ENCODE data around the gene DRC7.
"Not testable (repeated sequence)": the region's sequence is repeated elsewhere in the genome, so short reads cannot be mapped to it uniquely, and the experiment has no call there.

The DRC7 gene

GRCh38 chr16:57734308-57734924 is 39.8 kb downstream of the DRC7 start:
- in situ Hi-C loops (cut with HindIII; ENCODE audit: low sequenced_read_pairs): no loop called here

- in situ Hi-C loops (cut with HindIII; ENCODE audit: low sequenced_read_pairs): no loop called here
Observed at GRCh38 chr16:57734925-57735754, 40.5 kb downstream of the DRC7 start.

DNA sequence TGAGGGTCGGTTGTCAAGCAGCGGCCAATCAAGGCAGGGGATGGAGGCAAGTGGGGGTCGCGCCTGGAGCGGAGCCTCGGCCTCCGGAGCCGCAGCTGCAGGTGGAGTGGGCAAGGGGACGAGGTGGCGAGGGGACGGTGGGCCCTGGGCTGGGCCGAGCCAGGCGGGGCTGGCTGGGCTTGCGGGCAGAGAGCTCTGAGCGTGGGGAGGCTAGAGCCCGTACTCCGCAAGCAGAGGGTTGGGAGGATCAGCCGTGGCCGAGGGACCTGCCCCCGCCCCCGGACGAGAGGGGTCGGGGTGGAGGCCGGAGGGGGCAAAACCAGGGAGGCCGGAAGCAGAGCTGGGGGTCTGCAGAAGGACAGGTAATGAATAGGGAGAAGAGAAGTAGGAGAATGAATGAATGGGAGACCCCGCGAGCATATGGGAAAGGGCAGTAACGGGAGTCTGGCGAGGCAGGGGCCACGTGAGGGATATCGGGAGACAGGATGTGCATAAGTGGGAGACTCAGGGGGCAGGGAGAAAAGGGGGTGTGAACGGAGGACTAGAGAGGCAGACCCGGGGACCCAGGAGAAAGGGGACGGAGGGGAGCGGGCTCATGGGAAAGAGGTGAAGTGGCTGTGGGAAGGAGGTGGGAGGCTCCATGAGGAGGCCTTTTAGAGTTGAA is 41.3 kb downstream of the DRC7 start, which contains the start of gene KATNB1:
KATNB1 (plus strand) TSS at position 16 of the 664 bp plus-strand sequence. CDS start 1,474 bp downstream, outside the sequence.
- in situ Hi-C loops (cut with HindIII; ENCODE audit: low sequenced_read_pairs): no loop called here

GRCh38 chr16:57736419-57737351 is 42.1 kb downstream of the DRC7 start:
- in situ Hi-C loops (cut with HindIII; ENCODE audit: low sequenced_read_pairs): no loop called here

DNA sequence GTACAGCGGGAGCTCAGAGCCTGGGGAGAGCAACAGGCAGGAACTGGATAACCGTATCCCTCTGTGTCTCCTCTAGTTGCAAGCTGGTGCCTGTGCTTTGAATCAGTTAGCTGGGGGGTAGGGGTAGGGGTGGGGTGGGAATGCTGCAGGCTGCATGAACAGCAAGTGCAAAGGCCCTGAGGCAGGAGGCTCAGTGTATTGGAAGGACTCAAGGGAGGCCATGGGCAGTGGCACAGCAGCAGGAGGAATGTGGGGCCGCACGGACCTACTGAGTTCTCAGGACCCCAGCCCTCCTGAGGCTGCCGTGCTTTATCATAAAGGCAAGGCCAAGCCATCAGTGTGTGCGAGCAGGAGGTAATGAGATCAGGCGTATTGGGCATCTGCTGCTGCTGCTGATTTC is 44.2 kb downstream of the DRC7 start:
- in situ Hi-C loops (cut with HindIII; ENCODE audit: low sequenced_read_pairs): no loop called here

- in situ Hi-C loops (cut with HindIII; ENCODE audit: low sequenced_read_pairs): no loop called here
Observed at GRCh38 chr16:57739756-57740422, 45.3 kb downstream of the DRC7 start.

DNA sequence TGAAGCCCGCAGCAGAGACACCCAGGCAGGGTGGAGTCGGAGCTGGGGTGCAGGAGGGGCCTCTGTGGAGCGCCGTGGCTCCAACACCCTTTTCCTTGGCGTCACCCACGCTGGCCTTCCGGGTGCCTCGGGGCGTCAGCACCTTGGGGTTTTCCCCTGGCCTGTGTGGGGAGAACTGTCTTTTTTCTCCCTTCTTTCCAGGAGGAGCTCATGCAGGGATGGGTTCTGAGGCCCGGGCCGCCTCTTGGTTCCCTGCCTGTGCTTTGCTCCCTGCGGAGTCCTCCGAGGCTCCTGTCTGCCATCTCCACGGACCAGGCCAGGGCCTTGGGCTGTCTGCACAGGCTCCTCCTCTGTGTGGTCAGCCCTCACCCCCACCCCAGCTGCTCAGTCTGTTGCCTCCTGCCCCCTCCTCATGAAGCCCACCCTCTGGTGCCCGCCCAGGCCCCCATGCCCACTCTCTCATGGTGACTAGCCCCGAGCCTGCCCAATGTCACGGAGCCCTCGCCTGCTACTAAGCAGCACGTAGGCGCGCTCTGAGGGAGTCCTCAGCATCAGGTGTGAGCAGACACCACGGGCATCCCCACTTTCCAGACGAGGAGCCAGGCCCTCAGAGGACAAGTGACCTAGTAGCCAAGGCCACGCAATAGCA is 45.9 kb downstream of the DRC7 start:
- in situ Hi-C loops (cut with HindIII; ENCODE audit: low sequenced_read_pairs): no loop called here

GRCh38 chr16:57741660-57742191 is 47.1 kb downstream of the DRC7 start:
- in situ Hi-C loops (cut with HindIII; ENCODE audit: low sequenced_read_pairs): no loop called here

DNA sequence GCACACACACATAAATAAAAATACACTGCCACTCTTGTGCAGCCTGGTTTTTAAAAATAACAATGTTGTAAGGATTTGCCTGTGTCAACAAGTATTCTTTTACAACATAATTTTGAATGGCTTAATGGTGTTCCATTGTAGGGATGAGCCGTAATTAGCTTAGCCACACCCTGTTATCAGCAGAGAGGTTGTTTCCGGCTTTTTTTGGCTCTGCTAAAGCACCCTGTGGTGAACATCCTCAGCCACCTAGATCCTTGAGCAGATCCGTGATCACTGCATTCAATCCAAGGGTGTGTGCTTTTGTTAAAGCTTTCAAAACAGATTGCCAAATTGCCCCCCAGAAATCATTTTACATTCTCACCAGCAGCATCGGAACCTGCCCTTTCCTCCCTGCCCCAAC is 47.9 kb downstream of the DRC7 start:
- in situ Hi-C loops (cut with HindIII; ENCODE audit: low sequenced_read_pairs): no loop called here

DNA sequence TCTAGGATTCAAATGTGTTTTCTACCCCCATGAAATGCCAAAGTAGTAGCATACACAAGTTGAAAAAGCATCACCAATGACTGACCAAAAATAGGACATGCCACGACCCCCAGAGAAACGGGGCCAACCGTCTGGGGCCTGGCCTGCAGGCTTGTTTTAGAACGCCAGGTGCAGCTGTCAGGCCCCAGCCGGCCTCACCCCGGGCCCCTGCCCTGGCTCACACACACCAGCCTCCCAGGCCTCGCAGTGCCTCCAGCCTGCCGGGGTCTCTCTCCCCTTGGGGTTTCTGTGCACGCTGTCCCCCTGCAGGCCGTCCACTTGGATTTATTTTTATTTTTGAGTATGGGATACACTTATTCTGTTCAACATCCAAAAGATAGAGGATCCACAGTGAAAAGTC is 48.9 kb downstream of the DRC7 start:
- in situ Hi-C loops (cut with HindIII; ENCODE audit: low sequenced_read_pairs): no loop called here

GRCh38 chr16:57743886-57744641 is 49.5 kb downstream of the DRC7 start:
- in situ Hi-C loops (cut with HindIII; ENCODE audit: low sequenced_read_pairs): no loop called here

- in situ Hi-C loops (cut with HindIII; ENCODE audit: low sequenced_read_pairs): no loop called here
Observed at GRCh38 chr16:57744642-57744903, 50.0 kb downstream of the DRC7 start.

DNA sequence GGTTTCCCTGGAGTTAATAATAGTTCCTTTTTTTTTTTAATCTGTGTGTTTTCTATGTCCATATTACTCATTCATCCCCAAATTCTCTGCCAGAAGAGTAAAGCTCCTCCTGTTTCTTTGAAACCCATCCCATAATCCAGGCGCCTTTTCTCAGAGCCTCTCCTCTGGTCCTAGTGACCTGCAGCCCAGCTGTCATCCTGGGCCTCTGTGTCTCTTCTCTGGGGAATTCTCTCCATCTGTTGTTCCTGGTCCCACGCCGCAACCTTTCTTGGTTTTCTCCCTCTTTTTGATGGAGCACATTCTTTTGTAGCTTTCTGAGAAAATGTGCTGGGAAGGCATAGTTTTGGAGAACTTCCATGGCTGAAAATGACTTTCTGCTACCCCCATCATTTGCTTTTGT is 51.2 kb downstream of the DRC7 start:
- in situ Hi-C loops (cut with HindIII; ENCODE audit: low sequenced_read_pairs): no loop called here

GRCh38 chr16:57746316-57746715 is 51.7 kb downstream of the DRC7 start:
- in situ Hi-C loops (cut with HindIII; ENCODE audit: low sequenced_read_pairs): not testable (repeated sequence)

DNA sequence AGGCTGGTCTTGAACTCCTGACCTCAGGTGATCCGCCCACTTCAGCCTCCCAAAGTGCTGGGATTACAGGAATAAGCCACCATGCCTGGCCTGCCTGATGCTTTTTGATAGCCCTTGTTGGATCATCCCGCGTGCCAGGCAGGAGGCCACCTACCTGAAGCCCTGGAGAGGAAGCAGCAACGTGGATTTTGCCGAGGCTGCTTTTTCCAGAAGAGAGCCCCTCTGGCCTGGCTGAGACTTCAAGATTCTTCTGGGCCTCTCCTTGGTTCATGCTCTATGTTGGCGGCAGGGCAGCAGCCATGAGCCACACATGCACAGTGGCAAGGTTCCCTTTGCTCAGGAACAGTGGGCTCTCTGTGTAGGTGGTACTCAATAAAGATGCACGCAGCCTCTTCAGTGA is 52.5 kb downstream of the DRC7 start:
- in situ Hi-C loops (cut with HindIII; ENCODE audit: low sequenced_read_pairs): no loop called here

DNA sequence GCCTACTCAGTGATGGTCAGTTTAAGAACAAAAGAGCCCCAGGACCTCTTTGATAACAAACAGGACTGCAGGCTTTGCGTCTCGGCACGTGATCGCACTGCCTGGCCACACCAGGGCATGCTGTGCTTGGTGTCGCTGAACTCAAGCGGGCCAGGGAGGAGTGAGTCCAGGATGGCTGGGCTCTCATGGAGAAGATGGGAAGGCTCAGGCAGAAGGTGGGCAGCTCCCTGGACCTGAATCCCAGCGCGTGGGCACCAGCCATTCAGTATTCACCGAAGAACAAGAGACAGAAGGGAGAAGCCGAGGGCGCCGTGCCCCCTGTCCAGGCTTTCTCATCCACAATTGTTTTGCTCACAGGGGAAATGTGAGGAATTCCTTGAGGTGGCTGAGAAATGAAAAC is 52.9 kb downstream of the DRC7 start:
- in situ Hi-C loops (cut with HindIII; ENCODE audit: low sequenced_read_pairs): no loop called here

- in situ Hi-C loops (cut with HindIII; ENCODE audit: low sequenced_read_pairs): no loop called here
Observed at GRCh38 chr16:57747996-57748395, 53.4 kb downstream of the DRC7 start.

- in situ Hi-C loops (cut with HindIII; ENCODE audit: low sequenced_read_pairs): no loop called here
Observed at GRCh38 chr16:57748596-57748995, 54.0 kb downstream of the DRC7 start.

DNA sequence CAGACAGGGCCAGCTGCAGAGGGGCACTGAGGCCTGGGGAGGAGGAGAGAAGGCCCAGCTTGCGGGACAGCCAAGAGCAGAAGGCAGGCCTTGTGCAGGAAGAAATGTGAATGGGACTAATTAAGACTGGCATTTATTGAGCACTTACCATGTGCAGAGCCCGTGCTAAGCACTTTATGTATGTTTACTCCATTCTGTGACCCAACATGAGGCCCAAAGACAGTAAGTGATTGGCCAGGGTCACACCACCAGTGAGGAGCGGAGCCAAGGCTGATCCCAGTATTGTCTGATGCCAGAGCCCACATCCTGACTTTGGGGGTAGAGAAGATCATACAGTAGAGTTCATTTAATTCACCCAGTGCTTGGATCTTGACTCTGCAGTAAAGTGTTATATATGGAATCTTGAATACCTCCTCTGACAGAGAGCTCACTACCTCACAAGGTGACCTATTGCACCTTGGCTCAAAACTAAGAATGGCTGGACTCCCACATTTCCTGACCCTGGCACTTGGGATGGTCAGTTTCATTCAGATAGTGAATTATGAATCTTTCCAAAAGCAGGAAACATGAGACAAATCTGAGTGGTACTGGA is 54.6 kb downstream of the DRC7 start:
- in situ Hi-C loops (cut with HindIII; ENCODE audit: low sequenced_read_pairs): no loop called here
